NCI-H748 (cell line): ENCODE data around the gene ASB7.
"Not testable (repeated sequence)": the region's sequence is repeated elsewhere in the genome, so short reads cannot be mapped to it uniquely, and the experiment has no call there.

Source experiments
- DNase-seq: peaks from one replicate; lab custom pipeline; 2025; ENCODE audit not compliant: unreplicated experiment; lab: John Stamatoyannopoulos, UW

Gene ASB7, protein sequence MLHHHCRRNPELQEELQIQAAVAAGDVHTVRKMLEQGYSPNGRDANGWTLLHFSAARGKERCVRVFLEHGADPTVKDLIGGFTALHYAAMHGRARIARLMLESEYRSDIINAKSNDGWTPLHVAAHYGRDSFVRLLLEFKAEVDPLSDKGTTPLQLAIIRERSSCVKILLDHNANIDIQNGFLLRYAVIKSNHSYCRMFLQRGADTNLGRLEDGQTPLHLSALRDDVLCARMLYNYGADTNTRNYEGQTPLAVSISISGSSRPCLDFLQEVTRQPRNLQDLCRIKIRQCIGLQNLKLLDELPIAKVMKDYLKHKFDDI

DNA sequence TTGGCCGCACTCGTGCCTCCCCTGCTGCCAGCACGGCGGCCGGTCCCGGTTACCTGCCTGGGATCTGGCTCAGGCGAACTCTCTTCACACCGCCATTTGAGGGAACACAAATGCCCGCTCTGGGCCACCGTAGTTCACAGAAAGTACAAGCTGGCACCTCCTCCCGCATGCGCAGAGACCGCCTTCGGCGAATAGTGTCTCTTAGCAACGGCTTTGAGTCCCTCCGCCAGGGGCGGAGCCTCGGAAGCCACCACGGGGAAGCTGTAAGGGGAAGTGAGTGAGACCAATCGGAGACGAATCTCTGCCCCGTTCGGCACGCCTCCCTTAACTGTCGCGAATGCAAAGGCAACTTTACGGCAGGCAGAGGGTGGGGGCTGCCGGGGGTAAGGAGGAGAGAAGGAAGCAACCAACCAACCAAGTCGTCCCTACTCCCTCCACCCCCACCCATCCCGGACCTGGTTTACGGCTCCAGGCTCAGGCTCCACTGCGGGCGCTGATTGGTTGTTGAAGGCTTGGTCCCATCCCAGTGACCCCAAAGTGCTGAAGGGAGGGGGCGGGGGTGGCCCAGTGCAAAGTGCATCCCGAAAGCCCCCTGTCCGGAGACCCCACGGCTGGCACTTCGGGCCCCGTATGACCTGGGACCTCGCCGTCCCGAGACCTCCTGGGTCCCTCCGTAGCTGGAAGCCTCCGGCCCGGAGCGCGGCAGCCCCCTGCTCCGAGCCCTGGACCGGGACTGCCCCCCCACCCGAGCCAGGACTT is at the start of gene ASB7, which contains the start of gene LINS1:
Gene ASB7 (plus strand): TSS at position 526 of the 759 bp plus-strand sequence. CDS start 9,628 bp downstream, outside the sequence.
Gene LINS1 (minus strand): TSS at position 121 of the 759 bp plus-strand sequence. CDS start 21,342 bp downstream, outside the sequence.
- peak; percentile 99 for DNase-seq

DNA sequence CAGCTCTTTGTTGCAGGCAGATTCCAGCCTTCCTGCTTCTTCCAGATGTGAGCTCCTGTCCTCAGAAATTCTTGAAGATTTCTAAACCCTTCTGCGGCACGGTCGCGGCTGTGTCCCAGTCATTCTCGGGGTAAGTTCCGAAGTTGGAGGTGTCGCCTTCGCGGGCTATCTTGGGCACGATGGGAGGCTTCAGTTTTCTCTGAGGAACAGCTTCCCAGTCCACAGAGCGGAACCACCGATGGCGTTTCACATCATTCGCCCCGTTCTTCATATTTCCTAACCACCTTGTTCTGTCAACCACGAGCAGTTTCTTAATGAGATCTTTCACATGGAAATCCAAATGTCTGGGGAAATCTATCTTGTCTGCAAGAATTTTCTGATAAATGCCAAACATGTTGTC is 48.9 kb upstream of the ASB7 start:
- no peak for DNase-seq

DNA sequence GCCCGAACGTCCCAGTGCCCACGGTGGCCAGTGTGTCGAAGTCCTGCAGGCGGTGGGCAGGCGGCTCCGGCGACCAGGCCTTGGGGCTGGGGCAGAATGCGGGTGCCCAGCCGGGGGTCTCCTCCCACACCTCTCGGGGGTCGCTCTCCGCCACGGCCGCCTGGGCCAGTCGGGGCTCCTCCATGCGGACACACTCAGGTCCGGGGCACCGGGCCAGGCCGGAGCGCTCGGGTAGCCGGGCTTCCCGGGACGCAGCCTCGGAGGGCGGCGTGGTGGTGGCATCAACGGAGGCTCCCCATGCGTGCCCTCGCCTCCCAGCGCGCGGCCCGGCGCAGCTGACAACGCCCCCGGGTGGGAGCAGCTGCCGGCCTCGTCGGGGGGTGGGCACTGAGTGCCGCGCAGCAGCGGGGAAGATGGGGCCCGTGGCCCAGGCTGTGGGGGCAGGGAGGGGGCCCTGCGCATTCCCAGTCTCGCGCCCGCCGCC is 43.6 kb upstream of the ASB7 start:
- no peak for DNase-seq

DNA sequence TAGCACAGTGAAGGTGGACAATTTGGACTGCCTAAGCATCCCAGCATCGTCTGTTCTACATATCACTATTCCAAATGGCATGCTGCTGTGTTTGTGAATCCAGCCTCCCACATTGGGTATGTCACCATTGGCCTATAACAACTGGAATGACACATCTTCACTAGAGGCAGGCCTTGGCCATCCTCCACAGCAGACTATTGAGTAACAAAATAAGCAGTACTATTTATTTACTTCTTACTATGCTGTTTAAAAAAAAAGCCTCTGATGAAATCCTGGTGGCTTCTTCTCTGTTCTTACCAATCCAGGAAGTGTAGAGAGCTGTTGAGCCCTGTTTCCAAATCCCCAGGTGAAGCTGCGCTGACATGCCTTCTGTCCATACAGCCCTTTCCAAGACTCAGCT is 43.1 kb upstream of the ASB7 start:
- DNase-seq: no peak

DNA sequence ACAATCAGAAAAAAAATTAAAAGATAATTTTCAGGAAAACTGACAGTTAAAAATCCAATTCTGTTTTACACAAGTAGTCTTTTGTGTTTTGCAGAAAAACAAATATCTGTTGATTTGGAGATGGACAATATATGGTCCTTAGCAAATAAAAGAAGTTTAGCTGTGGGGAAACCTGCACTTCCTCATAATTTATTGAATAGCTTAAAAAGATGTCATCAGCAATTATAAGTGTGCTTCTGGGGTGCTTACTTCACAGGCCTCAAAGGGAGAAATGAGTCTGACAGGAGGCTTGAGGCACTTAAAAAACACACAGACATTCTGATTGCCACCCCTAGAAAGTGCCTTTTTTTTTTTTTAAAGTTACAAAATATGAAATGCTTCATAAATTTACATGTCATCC is 42.1 kb upstream of the ASB7 start:
- DNase-seq: no peak

DNA sequence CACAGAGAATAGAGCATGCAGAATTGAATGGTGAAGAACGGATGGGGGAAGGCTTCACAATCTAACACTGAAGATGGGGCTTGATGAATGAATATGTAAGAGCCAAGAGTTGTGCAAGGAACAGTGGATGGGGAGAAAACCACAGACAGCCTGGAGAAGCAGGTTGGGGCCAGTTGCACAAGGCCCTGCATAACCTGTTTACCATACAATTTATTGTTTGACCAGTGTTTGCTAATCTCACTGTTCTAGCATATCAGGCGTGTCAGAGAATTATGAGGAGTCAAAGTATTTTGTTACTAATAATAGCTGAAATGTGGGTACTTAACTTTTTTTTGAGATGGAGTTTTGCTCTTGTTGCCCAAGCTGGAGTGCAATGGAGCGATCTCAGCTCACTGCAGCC is 36.8 kb upstream of the ASB7 start:
- DNase-seq: no peak

DNA sequence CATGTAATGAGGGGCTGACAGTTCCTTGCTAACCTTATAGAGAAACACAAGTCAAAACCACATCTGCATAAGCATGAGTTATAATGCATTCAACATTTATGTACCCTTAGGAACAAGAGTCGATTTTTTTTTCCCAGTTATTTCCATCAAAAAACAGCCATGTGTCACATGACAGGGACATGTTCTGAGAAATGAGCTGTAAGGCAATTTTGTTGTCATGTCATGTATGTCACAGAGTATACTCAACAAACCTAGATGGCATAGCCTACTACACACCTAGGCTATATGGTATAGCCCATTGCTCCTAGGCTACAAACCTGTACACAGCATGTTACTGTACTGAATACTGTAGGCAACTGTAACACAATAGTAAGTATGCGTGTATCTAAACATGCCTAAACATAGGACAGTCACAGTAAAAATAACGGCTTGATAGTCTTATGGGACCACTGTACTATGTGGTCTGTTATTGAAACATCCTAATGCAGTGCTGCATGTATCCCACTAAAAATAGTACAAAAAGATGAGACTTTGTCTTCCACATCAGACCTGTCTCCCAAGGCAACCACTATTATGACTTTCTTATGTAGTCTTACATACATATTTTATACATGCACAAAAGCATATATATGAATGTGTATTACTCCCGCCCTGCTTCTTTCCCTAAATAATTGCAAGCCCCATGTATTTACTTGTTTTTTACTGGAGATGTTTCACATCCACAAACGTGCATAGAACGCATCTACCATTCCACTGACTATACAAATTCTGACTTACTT is 35.4 kb upstream of the ASB7 start:
- DNase-seq: no peak

DNA sequence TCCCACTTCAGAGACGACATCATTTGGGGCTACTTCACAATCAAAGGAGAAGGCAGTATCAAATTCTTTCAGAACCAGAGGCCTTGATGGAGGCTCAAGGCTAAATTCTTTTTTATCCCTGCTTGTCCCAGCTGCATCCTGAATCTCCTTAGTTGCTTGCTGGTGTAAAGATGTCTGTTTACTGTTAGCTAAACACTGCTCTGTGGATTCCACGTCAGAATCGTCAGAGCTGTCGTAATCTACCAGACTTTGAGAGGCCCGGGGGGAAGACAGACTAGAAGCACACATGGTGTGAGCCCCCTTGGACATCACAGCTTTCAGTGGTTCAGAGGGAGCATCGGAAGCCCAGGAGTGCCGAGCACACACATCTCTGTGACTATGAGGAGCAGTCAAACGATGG is 33.0 kb upstream of the ASB7 start:
- no peak for DNase-seq

DNA sequence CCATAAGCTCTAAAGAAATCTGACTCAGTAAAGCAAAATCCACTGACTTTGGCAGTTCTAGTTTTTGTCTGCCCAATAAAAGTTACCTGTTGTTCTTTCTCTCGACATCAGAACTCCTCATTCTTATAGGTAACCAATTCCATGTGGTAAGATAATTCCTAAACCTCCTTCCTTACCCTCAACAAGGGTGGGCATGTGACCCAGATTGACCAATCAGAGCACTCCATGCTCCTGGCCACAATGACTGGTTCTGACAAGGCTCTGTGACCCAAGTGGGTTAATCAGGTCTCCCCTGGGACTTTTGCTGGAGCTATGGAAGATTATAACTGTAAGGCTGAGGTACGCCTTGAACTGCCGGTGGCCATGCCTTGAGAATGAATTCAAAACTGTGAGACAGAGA is 32.1 kb upstream of the ASB7 start:
- no peak for DNase-seq

DNA sequence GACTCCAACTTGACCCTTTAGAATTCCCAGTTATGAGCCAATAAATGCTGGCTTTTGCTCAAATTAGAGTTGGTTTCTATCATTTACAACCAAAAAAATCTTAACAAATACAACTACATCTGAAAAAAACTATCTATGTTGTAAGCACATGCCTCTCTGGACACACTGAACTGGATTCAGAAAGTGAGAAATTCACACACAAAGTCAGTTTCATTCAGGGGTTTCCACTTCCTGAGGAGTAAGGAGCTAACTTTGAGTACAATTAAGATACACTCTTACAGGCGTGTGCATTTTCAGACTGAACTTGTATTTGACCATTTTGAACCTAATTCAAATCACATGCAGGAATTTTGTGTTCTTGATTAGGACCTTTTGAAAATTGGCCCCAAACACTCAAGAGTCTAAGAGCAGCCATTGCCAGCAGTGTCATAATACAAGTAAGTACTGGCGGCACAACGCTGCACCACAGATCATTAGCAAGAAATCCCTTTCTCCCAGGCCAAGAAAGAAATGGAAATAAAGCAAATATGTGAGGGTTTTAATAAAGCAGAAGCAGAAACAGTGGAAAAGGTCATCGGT is 31.6 kb upstream of the ASB7 start:
- no peak for DNase-seq

DNA sequence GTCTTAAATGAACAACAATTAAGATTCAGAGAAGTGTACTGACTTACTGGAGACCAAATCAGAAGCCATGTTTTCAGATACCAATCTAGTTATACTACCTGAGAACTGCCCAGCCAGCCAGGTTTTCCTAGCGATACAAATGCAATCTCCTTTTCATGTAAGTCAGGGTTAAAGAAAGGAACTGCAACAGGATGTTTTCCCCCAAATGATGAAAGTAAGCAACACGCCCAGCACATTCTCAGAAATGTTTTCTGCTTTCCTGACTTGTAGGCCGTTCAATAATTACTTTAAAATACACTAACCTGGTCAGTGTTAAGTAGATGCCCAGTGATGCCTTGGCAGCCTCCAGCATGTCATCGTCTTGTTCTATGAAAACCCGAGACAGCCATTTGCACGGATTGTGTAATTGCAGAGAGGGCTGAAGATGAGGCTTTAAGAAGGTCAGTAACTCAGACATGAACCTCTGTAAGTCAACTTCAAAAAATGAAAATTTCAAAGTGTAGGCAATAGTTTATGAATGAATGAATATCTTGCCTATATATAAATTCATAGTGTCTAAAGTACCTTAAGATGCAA is 30.7 kb upstream of the ASB7 start:
- DNase-seq: no peak

DNA sequence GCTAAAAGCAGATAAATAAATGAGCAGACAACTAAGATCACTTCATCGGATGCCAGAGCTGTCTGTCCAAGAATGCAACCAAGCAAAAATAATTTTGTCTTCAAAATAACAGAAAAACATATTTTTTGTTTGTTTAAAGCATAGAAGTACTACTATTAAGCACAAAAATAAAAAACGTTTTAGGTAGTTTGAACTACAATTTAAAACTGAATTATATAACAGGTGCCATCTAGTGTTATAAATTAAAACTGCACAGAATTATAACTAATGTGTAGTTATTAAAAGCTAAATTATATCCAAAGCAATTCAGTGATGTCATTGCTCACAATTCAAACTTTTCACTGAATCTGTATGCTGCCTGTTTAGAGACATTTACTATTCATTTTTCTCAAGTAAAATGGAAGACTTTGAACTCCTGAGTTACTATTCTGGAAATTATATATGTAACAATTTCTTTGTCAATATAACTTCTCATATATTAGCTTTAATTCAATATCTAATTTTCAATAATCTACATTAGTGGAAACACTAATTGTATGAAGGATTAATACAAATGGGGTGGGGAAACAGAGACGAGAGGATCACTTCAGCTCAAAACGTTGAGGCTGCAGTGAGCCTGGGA is 29.9 kb upstream of the ASB7 start:
- DNase-seq: no peak

DNA sequence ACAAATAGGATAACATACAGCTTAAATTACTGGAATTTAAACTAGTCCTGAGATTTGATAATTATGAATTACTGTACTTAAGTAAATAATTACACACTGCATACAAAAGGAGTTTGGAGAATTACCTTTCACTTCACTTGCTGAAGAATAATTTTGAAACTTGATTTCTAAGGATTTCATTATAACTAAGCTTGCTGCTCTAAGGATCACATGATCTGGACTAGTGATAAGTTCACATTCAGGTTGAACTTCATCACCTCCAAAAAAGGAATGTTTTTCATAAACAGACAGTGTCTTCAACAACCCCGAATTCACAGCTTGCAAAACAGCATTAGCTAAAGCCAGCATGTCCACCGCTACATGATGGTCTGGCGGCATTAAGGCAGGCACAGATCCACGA is 28.9 kb upstream of the ASB7 start:
- DNase-seq: no peak

DNA sequence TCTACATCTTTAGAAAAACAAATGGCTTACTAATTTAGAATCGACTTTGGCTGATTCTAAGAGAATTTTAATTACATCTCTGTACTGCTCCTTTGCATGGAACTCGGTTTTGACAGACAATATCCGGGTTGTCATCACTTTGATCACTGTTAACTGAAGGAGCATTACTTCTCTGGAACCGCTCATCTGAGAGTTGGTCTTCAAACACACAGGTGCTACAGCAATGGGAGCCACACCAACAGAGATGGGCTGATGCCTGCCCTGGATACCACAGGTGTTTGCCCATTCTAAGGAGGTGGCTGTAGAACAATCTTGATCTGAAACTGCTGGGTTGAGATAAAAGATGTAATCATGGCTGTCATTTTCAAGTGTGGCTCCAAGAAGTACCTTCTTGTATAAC is 22.0 kb upstream of the ASB7 start:
- no peak for DNase-seq

DNA sequence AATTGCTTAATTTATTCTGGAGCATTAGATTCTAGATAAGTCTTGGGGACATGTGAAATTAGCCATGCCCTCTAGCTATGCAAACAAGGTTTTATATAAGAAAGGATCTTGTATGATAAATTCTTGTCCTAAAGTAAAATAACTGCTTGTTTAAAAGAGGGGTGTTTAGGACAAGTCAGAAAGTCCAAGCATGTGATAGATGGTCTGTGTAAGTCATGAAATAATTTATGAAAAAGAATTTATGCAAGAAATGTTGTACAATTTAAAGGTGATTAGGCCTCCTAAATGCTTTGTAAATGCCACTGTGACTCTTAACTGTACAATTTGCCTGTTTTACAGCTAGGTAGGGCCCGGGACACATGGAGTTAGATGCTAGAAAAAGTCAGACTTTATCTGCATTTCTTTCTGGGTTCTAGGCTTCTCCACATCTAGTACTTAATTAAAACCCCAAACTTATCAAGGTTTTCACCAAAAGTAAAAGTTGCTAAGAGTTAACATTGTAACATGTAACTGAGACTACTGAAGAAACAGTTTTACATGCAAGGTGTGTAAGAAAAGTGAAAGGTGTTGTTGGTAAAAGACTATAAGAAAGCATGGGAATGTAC is 13.6 kb upstream of the ASB7 start:
- no peak for DNase-seq

DNA sequence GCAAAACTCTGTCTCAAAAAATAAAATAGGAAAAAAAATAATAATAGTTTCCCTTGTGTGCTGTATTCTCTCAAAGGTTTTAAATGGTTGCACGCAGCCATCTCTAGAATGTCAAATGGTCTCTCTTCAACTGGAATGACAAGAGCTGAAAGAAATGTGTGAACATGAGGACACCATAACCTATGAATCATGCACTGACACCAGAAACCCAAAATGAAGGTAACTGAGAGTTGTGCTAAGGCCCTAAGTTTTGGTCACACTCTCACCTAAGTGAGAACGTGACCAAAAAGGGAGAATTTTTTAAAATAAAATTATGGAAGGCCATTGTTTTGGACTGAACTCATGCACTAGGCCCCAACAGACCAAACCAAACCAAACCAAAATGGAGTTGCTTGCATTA is 11.2 kb upstream of the ASB7 start:
- not testable (repeated sequence) for DNase-seq

DNA sequence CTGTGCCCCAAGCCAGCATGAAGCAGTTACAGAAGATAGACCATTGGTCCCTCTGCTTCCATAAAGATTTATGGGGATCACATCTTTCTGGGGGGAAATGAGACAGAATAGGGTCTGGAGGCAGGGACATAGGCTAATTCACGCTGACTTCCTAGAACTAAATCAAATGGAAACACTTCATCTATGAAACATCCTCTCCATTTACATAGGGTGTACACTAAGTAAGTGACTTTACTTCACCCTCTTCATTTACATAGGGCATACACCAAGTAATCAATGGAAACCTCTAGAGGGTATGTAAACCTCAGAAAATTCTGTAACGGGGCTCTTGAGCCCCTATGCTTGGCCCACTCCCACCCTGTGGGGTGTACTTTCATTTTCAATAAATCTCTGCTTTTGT is 10.6 kb upstream of the ASB7 start:
- DNase-seq: no peak

DNA sequence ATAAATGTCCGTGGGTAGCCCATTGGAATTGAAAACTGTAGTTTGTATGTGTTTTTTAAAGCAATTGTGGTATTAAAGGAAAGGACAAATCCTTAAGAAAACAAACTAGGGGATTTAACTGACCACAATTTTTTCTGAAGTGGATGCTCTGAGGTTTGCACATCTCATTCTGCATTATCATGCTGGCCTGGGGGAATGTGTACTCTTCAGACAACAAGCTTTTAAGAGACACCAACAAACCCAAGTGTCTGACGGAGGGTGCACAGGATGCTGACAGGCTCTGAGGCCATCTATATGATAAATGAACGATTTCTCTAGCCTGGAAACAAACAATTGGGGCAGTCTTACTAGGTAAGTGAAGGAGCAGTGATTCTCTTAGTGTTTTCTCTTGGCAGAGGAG is 9.5 kb upstream of the ASB7 start:
- DNase-seq: no peak

DNA sequence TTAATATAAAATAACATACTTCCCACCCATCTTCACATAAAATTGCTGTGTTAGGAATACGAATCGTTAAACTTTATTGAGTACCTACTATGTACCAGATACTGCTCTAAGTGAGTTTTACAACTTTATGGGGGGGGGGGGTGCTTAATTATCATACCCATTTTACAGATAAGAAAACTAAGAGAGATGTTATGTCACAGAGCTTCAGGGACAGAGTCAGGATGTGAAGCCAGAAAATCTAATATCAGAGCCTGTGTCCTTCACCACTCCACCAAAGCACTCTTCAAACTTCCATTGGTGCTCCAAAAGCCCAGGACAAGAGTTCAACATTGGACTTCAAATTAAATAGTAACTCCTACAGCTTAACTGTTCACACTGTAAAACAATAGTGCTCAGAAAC is 9.0 kb upstream of the ASB7 start:
- DNase-seq: no peak

DNA sequence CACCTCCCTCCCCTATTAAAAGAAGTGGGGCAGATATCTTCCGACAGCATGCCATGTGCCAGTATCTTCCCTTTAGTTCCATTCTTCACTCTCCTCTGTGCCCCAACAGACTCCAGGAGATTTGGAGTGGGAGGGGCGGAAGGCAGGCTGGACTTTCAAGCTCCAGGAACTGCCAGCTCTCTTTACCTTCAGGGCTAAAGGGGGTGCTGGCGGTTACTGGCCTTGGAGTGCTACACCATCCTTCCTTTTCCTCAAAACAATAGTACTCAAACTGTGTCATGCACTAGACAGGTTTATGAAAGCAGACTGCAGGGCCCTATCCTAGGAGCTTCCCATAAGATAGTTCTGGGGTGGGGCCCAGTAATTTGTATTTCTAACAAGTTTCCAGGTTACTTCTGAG is 6.4 kb upstream of the ASB7 start:
- no peak for DNase-seq
